Ishikawa (cell line): Measurements from ENCODE around the gene TEX29.

Experiments
- EP300 ChIP-seq: IDR thresholded peaks from 2 replicates; pipeline ENCODE4 v1.6.1; 2012; ENCODE audit warnings: borderline replicate concordance
- FOXM1 ChIP-seq: IDR thresholded peaks from 2 replicates; pipeline ENCODE4 v1.6.1; 2012; ENCODE audit warnings: low read depth, borderline replicate concordance
- MAX ChIP-seq: IDR thresholded peaks from 2 replicates; pipeline ENCODE4 v1.6.1; 2012
- NFIC ChIP-seq: IDR thresholded peaks from 2 replicates; pipeline ENCODE4 v1.6.1; 2012
- REST ChIP-seq: IDR thresholded peaks from 2 replicates; pipeline ENCODE4 v1.6.1; 2012; ENCODE audit warnings: low read depth, mild to moderate bottlenecking
- TCF12 ChIP-seq: IDR thresholded peaks from 2 replicates; pipeline ENCODE4 v1.6.1; 2012; ENCODE audit warnings: low read depth
- ZBTB7A ChIP-seq: IDR thresholded peaks from 2 replicates; pipeline ENCODE4 v1.6.1; 2012; ENCODE audit warnings: low read depth

GRCh38 chr13:111372651-111373425 lies 52.4 kb downstream of the TEX29 start:
- TF ChIP-seq NFIC (no peak), ZBTB7A (no peak), FOXM1 (no peak), REST (no peak), TCF12 (no peak), EP300 (no peak), MAX (no peak)
